Measurements from ENCODE around the gene GPR153.

Gene GPR153

DNA sequence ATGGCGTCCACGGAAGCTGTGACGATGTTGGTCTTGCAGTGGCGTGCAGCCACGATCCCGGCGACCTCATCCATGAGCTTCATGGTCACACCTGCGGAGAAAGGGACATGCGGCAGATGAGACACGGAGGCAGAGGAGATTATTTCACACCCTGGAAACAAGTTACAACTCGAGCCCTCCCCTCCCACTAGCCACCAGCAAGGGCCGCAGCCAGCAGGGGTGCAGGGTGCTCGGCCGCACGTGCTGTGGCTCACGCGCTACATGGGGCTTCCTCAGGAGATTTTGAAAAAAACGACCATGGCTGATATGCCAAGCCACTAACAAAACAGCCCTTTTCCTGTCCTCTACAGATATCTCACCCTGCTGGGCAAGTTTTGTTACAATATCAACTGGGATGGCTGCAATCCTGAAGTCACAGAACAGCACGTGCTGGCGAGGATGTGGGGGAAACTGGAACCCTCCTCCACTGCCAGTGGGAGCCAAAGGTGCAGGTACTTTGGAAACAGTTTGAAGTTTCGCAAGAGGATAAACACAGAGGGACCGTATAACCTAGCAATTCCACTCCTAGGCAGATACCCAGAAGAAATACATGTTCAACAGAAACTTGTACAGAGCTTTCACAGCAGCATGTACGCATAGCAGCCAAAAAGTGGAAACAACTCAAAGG is 34.1 kb upstream of the GPR153 start:
- Mint-ChIP-seq H3K9me3 (ENCODE audit: low read depth) (no peaks in the 10 kb centered on the region), H3K4me3 (no peak overlapping the region), H3K27me3 (no peaks in the 10 kb centered on the region), H3K36me3 (peaks cover 9% of the 10 kb centered on the region), H3K27ac (no peak overlapping the region), H3K4me1 (ENCODE audit: low read depth) (no peaks in the 10 kb centered on the region)

DNA sequence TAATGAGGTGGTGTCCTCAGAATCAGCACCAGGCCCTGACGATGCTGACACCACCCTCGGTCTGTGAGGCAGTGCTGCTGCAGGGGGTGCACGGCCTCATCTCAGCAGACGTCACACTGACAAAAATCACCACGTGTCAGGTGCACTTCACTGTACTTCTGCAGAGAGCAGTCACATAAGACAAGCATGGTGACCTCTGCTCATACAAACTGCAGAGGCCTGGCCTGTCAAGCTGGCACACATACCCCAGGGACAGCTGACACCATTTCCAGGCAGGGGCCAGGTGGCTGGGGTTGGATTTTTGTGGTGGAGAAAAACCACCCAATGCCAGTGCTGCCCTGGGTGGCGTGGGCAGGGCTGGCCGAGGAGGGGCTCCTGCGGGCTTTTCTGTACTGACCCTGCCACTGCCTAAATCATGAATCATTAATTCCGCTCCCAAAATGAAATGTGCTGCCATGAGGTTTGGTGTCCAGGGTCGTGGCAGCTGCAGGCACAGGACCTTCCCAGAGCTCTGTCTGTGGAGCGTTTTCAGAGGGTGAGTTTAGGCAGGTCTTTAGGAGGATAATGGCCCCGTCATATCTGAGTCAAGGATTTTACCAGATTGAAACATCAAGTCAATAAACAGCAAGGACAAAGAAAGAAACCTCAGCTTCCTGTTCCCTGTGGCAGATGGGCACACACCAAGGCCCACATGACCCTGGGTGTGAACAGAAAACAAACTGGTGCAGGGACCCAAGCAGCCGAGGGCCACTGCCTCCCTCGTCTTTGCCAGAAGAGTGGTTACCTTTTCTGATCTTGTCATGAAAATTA is 33.4 kb upstream of the GPR153 start:
- Mint-ChIP-seq H3K27ac (no peak overlapping the region), H3K36me3 (peaks cover 9% of the 10 kb centered on the region), H3K9me3 (ENCODE audit: low read depth) (no peaks in the 10 kb centered on the region), H3K27me3 (no peaks in the 10 kb centered on the region), H3K4me1 (ENCODE audit: low read depth) (no peaks in the 10 kb centered on the region), H3K4me3 (no peak overlapping the region)

DNA sequence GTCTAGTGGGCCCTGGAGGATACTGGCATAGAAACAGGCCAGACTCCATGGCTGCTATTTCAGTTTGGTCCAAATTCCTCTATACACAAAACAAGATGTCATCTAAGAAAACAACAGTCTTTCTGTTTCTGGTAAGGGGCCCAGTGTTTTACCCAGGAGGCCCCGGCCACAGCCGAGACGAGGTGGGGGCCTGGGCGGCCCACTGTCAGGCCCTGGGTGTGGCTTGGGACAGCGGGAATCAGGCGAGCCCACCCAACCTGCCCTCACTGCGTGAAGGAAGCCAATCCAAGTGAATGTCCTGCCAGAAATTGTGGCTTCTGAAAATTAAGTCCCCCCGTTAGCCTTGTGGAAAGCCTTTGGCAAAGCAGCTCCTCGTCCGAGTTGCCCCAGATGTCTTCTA is 31.2 kb upstream of the GPR153 start:
- H3K27ac Mint-ChIP-seq = no peak overlapping the region
- H3K9me3 Mint-ChIP-seq (ENCODE audit: low read depth) = no peaks in the 10 kb centered on the region
- no peaks in the 10 kb centered on the region for H3K4me1 Mint-ChIP-seq (ENCODE audit: low read depth)
- peaks cover 7% of the 10 kb centered on the region for H3K36me3 Mint-ChIP-seq
- no peak overlapping the region for H3K4me3 Mint-ChIP-seq
- no peaks in the 10 kb centered on the region for H3K27me3 Mint-ChIP-seq

DNA sequence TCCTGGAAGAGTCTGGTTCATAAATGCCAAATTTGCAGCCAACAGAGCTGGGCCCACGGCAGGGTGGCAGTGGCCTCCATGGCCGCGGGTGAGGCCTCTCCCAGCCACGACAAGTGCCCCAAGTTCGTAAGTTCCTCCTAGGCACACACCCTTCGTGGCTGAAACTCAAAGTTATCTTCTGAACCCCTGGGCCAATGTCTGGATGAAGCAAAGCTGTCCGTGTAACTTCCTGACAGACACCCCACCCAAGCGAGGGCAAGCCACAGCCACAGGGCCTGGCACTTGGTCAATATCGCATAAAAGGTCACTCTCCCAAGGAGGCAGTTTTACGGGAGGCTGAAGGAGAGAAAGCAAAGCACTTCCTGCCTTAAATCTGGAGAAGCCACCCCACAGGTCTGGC is 27.8 kb upstream of the GPR153 start:
- no peak overlapping the region for H3K4me3 Mint-ChIP-seq
- H3K27me3 Mint-ChIP-seq = no peaks in the 10 kb centered on the region
- H3K9me3 Mint-ChIP-seq (ENCODE audit: low read depth) = no peaks in the 10 kb centered on the region
- H3K4me1 Mint-ChIP-seq (ENCODE audit: low read depth) = no peaks in the 10 kb centered on the region
- H3K36me3 Mint-ChIP-seq = no peaks in the 10 kb centered on the region
- no peak overlapping the region for H3K27ac Mint-ChIP-seq

DNA sequence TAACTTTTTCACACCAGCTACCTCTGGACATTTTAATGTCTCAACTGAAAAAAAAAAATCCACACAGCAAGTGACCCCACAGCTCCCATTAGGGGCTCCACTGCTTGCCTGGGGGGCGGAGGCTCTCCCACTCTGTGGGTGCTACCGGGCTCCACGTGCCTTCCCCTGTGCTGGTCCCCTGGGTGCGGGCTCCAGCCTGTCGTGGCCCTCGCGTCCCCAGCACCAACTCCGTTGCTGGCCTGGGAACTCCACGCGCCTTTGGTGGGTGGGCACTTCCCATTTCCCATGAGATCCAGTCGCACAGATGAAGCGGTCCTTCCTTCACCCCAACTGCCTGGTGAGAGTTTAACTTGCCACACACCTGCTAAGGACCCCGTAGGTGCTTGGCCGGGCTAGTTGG is 27.1 kb upstream of the GPR153 start:
- Mint-ChIP-seq H3K4me1 (ENCODE audit: low read depth) (no peaks in the 10 kb centered on the region), H3K36me3 (no peaks in the 10 kb centered on the region), H3K9me3 (ENCODE audit: low read depth) (no peaks in the 10 kb centered on the region), H3K27ac (no peak overlapping the region), H3K27me3 (no peaks in the 10 kb centered on the region), H3K4me3 (no peak overlapping the region)

DNA sequence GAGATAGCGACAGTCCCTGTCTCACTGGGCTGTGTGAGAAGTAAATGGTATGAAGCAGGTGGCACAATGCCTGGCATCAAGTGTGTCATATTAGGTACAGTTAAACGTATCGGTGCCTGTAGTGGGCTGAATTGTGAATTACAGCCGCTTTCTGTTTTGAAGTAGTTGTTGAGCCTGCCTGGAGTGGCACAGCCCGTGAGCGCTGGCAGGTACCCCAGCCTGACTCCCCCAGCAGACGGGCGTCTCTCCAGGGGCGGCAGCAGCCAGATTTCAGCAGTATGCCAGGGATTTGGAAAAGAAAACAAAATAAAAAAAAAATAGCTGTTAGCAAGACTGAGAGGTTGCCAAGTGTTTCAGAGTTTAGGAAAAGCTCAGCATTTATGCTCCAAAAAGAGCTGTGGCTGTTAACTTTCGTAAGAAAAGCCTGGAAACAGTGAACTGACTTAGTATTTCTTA is 26.6 kb upstream of the GPR153 start:
- Mint-ChIP-seq H3K27ac (no peak overlapping the region), H3K4me3 (no peak overlapping the region), H3K27me3 (no peaks in the 10 kb centered on the region)

DNA sequence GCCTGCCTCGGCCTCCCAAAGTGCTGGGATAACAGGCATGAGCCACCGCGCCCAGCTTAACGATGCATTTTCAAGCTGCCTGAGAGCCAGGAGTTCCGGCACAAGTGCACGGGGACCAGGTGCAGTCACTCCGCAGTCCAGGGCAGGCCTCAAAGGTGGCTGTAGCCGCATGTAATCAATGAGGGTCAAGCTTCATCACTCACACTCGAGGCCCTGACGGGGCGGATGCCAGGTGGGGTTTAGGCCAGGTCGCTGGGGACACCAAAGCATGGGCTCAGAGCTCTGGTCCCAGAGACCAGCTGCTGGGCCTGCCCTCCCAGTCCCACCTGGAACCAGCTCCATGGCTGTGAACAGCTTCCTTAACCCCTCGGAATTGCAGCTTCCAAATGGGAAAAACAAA is 26.1 kb upstream of the GPR153 start:
- Mint-ChIP-seq H3K4me1 (ENCODE audit: low read depth) (no peaks in the 10 kb centered on the region), H3K4me3 (no peak overlapping the region), H3K27me3 (no peaks in the 10 kb centered on the region), H3K36me3 (no peaks in the 10 kb centered on the region), H3K9me3 (ENCODE audit: low read depth) (no peaks in the 10 kb centered on the region), H3K27ac (no peak overlapping the region)

More for the DNA sequence above, 26.6 kb upstream of the GPR153 start:
- Mint-ChIP-seq H3K9me3 (ENCODE audit: low read depth) (no peaks in the 10 kb centered on the region), H3K4me1 (ENCODE audit: low read depth) (no peaks in the 10 kb centered on the region), H3K36me3 (no peaks in the 10 kb centered on the region)

DNA sequence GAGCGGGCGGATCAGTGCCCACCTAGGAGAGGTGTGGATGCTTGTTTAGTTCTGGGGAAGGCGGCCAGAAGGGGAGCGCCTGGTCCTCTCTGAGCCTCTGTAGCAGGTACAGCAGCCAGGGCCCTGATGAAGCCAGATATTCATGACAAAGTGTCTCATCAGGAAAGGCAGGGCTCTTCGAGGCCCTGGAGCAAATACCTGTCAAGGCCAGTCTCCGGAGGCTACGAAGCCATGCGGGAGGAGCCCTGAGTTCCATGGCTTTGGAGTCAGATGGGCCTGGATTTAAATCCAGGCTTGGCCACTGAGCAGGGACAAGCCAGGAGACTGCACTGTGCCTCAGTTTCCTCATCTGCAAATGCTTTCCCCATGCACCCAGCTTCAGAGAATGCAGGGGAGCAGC is 25.4 kb upstream of the GPR153 start:
- Mint-ChIP-seq H3K27me3 (no peaks in the 10 kb centered on the region), H3K9me3 (ENCODE audit: low read depth) (no peaks in the 10 kb centered on the region), H3K4me1 (ENCODE audit: low read depth) (no peaks in the 10 kb centered on the region), H3K36me3 (no peaks in the 10 kb centered on the region), H3K4me3 (no peak overlapping the region), H3K27ac (no peak overlapping the region)

DNA sequence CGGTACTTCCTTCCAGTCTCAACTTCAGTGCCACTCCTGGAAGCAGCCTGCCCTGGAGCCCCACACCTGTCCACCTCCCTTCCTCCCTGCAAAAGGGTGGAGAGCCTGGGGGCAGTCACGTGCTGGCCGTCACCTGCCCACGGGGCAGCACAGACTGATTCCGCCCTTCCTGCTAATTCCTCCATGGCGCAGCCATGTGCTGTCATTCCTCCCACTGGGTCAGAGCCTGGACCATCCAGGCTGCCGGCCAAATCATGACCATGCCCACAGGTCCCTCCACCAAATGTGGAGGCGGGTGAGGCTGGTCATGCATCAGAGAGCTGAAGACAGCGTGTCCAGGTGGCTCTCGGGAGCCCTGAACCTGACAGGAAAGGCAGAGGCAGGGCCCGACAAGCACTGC is 24.4 kb upstream of the GPR153 start:
- Mint-ChIP-seq H3K36me3 (no peaks in the 10 kb centered on the region), H3K4me1 (ENCODE audit: low read depth) (no peaks in the 10 kb centered on the region)

DNA sequence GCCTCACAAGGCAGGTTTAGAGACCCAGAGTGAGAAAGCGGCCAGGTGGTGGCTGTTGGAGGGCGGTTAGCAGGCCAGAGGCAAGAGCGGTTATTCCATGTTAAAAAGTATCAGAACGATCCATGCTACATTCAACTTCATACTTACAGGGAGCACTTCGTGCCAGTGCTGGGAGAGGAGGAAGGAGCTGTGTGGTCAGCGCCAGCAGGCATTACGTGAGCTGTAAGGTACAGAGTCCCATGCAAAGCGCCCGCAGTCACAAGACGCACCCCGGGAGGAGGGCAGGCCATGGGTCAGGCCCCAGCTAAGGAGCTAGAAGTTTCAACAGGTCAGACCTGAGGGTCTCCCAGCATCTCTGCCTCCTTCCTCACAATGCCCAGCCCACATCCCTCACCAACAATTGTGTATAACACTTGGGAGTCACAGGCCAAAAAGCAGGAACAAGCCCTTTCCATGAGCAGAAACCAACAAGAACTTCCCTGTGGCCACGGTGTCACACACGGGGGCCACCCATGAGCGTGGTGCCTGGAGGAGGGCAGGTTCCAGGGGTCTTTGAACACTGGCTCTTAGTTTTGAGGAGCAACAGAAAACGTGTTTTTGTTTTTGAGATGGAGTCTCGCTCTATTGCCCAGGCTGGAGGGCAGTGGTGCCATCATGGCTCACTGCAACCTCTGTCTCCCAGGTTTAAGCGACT is 21.8 kb upstream of the GPR153 start:
- Mint-ChIP-seq H3K9me3 (ENCODE audit: low read depth) (no peaks in the 10 kb centered on the region), H3K36me3 (no peaks in the 10 kb centered on the region)

More for the DNA sequence above, 24.4 kb upstream of the GPR153 start:
- Mint-ChIP-seq H3K27me3 (no peaks in the 10 kb centered on the region), H3K27ac (no peak overlapping the region), H3K4me3 (no peak overlapping the region), H3K9me3 (ENCODE audit: low read depth) (no peaks in the 10 kb centered on the region)

DNA sequence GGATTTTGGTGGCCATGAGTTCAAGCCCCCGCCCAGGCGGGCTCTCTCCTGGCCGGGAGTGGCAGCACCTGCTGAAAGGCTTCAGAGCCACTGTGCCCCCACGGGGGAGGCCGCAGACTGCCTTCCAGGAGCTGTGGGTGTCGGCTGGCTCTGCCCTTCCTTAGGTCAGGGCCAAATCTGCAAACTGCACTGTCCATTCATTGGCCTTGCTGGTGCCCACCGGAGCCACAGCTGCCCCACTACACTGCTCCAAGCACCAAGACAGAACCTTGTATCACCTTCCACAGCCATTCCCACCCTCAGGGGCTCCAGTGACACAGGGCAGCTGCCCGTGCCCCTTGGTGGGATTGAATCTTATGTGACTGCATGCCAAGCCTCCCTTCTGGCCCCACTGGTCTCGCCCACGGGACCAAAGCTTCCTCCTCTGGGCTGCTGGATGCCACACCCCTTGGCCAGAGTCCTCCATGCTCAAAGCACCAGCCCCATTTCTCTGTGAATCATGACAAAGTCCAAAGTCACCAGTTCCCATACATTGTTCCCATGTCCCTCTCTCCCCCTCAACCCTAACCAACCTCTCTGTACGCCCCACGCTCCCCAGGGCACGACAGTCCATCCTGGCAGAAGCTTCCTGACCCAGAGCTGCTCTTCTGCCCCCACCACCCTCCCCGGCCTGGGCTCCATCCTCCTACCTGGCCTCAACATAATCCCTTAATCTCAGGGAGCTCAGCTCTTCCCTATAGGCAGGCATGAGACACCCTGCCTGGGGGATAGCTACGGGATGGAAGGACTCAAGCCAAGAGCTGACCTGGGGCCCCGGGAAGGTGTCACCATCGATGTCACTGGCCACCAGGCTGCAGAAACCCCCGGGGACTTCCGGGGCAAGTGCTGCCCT is 20.9 kb upstream of the GPR153 start:
- Mint-ChIP-seq H3K4me1 (ENCODE audit: low read depth) (no peaks in the 10 kb centered on the region), H3K27me3 (no peaks in the 10 kb centered on the region), H3K4me3 (no peak overlapping the region), H3K27ac (no peak overlapping the region), H3K9me3 (ENCODE audit: low read depth) (no peaks in the 10 kb centered on the region), H3K36me3 (no peaks in the 10 kb centered on the region)

More for the DNA sequence above, 21.8 kb upstream of the GPR153 start:
- Mint-ChIP-seq H3K27ac (no peak overlapping the region), H3K4me1 (ENCODE audit: low read depth) (no peaks in the 10 kb centered on the region), H3K4me3 (no peak overlapping the region), H3K27me3 (no peaks in the 10 kb centered on the region)

DNA sequence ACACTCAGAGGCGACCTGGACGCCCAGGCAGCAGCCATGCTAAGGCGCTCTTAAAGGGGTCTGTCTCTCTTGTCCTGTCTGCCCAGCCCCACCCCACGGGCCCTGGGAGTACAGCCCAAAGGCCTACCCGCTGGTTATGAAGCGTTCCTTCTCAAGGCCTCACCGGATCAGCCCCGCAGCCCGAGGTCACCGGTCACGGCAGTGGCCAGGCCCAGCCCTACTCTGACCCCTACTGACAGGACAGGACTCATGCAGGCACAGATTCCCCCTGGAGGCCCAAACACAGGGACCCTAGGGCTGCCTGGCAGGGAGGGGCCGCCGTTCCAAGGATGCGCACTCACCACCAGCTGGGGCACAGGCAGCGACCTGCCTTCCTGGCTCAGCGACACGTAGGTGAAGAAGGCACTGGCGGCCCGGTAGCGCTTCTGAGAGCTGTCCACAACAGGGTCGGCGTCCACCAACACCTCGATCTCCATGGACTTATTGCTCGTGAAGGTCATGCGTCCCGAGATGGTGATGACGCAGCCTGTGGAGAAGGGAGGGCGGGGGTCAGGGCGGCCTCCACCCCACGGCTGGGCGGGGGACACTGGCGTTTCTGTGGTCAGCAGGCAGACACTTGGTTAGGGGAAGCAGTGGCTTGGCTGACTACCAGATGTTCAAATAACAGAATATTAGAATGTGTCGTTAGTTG is 20.0 kb upstream of the GPR153 start:
- Mint-ChIP-seq H3K4me3 (no peak overlapping the region), H3K36me3 (no peaks in the 10 kb centered on the region), H3K27me3 (no peaks in the 10 kb centered on the region), H3K9me3 (ENCODE audit: low read depth) (no peaks in the 10 kb centered on the region), H3K4me1 (ENCODE audit: low read depth) (no peaks in the 10 kb centered on the region), H3K27ac (no peak overlapping the region)

DNA sequence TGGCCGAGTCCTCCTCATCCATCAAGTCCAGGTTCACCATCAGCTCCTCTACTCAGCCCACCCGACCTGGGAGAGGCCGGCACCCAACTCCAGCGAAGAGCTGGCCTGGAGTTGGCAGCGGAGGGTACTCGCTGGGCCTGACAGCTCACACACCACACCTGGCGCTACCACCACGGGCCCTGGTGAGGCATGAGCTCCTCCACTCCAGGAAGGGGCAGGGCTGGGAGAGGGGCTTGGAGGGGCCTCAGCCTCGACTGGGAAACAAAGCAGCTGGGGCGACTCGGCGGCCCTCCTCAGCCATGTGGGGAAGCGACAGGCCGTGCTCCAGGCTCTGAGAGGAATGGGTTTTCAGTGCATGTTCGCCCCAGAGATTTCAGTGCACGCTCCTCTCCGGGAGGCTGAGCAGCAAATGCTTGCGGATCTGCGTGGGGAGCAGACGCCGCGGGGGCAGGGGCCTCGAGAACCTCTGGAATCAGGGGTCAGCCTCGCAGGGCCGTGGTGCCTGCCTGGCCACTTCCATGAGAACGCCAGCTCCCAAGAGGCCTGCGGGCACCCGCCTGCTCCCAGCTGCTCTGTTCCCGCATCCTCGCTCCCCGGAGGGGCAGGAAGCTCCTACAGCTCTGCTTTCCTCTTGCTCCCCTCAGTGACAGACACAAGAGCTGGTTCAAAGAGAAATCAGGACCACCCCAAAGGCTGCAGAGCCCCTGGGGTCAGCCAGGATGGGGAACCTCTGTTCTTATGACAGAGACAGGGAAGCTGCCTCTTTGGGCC is 18.9 kb upstream of the GPR153 start:
- H3K4me3 Mint-ChIP-seq = no peak overlapping the region
- H3K27ac Mint-ChIP-seq = no peak overlapping the region
- no peaks in the 10 kb centered on the region for H3K27me3 Mint-ChIP-seq
- no peaks in the 10 kb centered on the region for H3K4me1 Mint-ChIP-seq (ENCODE audit: low read depth)
- no peaks in the 10 kb centered on the region for H3K36me3 Mint-ChIP-seq
- no peaks in the 10 kb centered on the region for H3K9me3 Mint-ChIP-seq (ENCODE audit: low read depth)
